Measurements from ENCODE around the gene NT5C1A.

DNA sequence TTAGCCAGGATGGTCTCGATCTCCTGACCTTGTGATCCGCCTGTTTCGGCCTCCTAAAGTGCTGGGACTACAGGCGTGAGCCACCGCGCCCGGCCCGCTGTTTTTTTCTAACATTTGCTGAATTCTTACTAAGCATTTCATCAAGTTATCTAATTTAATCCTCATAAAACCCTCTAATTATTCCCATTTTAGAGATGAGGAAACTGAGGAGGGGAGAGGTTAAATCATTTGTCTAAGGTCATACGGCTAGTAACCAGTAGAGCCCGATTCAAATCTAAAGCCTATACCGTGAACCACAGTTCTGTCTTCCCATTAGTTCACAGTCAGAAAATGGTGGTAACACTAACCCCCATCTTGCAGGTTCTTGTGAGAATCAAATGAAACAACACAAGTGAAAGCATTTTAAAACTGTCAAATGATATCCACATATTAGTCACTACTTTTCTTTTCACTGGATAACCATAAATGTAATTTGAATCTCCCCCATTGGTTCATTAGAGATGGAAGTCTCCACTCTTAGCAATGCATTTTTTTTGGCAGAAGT is 43.0 kb downstream of the NT5C1A start:
- TF ChIP-seq, protein P1, sequence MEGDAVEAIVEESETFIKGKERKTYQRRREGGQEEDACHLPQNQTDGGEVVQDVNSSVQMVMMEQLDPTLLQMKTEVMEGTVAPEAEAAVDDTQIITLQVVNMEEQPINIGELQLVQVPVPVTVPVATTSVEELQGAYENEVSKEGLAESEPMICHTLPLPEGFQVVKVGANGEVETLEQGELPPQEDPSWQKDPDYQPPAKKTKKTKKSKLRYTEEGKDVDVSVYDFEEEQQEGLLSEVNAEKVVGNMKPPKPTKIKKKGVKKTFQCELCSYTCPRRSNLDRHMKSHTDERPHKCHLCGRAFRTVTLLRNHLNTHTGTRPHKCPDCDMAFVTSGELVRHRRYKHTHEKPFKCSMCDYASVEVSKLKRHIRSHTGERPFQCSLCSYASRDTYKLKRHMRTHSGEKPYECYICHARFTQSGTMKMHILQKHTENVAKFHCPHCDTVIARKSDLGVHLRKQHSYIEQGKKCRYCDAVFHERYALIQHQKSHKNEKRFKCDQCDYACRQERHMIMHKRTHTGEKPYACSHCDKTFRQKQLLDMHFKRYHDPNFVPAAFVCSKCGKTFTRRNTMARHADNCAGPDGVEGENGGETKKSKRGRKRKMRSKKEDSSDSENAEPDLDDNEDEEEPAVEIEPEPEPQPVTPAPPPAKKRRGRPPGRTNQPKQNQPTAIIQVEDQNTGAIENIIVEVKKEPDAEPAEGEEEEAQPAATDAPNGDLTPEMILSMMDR (IDR thresholded peaks at IDR 0.05; ENCODE audit: low read length) = no peak
- TF ChIP-seq EZH2 (IDR thresholded peaks at IDR 0.05; ENCODE audit: borderline replicate concordance, low read length) = no peak
